HL-60/S4 treated with phorbol 12-myristate 13-acetate at 8.2 ng/mL for 4 days and 3 days (cell line): ENCODE data around the gene CD160.
"Not testable (repeated sequence)": the region's sequence is repeated elsewhere in the genome, so short reads cannot be mapped to it uniquely, and the experiment has no call there.

Source experiments
- in situ Hi-C: fragments of 300-500 bp; cut with MboI; formaldehyde crosslinking; loops from 2 replicates; pipeline ENCODE4 v1.15.0; 2022; ENCODE audit warnings: low sequenced_read_pairs

CD160 gene

GRCh38 chr1:145758116-145758515, 38.8 kb downstream of the CD160 start:
- in situ Hi-C loops = no loop called here

DNA sequence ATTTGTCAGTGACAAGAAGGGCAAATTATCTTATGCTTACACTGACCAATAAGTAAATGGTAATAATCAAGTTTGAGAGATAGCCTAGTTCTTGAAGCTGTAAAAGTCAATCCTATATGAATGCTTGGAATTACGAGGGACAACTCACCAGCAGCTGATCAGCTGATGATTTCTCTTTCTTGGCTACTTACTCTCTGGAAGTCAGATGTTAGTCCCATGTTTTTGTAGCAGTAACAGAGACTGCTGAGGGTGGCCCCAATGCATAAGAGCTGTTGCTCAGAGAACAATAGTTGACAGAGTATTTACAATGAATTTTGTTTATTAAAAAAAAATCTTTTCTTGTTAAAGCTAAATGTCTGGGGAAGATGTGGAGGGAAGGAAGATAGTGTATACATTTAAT, 39.3 kb downstream of the CD160 start:
- in situ Hi-C loops = no loop called here

GRCh38 chr1:145759721-145760120, 40.4 kb downstream of the CD160 start:
- in situ Hi-C loops = no loop called here

DNA sequence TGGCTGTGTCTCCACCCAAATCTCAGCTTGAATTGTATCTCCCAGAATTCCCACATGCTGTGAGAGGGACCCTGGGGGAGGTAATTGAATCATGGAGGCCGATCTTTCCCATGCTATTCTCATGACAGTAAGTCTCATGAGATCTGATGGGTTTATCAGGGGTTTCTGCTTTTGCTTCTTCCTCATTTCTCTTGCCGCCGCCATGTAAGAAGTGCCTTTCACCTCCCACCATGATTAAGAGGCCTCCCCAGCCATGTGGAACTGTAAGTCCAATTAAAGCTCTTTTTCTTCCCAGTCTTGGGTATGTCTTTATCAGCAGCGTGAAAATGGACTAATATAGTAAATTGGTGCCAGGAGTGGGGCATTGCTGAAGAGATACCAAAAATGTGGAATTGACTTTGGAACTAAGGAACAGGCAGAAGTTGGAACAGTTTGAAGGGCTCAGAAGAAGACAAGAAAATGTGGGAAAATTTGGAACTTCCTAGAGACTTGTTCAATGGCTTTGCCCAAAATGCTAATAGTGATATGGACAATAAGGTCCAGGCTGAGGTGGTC, 41.2 kb downstream of the CD160 start:
- in situ Hi-C loops = not testable (repeated sequence)

- in situ Hi-C loops = not testable (repeated sequence)
These were observed 42.2 kb downstream of the CD160 start for GRCh38 chr1:145761498-145761897.

- in situ Hi-C loops = not testable (repeated sequence)
These were observed 42.7 kb downstream of the CD160 start for GRCh38 chr1:145762001-145762400.

DNA sequence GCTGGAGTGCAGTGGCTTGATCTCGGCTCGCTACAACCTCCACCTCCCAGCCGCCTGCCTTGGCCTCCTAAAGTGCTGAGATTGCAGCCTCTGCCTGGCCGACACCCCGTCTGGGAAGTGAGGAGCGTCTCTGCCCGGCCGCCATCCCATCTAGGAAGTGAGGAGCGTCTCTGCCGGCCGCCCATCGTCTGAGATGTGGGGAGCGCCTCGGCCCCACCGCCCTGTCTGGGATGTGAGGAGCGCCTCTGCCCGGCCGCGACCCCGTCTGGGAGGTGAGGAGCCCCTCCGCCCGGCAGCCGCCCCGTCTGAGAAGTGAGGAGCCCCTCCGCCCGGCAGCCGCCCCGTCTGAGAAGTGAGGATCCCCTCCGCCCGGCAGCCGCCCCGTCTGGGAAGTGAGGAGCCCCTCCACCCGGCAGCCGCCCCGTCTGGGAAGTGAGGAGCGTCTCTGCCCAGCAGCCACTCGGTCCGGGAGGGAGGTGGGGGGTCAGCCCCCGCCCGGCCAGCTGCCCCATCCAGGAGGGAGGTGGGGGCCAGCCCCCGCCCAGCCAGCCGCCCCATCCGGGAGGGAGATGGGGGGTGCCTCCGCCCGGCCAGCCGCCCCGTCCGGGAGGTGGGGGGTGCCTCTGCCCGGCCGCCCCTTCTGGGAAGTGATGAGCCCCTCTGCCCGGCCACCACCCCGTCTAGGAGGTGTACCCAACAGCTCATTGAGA, 45.1 kb downstream of the CD160 start:
- in situ Hi-C loops = not testable (repeated sequence)

DNA sequence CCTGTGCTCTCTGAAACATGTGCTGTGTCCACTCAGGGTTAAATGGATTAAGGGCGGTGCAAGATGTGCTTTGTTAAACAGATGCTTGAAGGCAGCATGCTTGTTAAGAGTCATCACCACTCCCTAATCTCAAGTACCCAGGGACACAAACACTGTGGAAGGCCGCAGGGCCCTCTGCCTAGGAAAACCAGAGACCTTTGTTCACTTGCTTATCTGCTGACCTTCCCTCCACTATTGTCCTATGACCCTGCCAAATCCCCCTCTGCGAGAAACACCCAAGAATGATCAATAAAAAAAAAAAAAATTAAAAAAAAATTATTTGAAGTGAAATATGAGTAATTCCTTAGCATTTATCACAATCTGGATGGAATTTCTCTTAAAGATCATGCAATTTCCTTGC, 45.8 kb downstream of the CD160 start:
- in situ Hi-C loops = not testable (repeated sequence)

DNA sequence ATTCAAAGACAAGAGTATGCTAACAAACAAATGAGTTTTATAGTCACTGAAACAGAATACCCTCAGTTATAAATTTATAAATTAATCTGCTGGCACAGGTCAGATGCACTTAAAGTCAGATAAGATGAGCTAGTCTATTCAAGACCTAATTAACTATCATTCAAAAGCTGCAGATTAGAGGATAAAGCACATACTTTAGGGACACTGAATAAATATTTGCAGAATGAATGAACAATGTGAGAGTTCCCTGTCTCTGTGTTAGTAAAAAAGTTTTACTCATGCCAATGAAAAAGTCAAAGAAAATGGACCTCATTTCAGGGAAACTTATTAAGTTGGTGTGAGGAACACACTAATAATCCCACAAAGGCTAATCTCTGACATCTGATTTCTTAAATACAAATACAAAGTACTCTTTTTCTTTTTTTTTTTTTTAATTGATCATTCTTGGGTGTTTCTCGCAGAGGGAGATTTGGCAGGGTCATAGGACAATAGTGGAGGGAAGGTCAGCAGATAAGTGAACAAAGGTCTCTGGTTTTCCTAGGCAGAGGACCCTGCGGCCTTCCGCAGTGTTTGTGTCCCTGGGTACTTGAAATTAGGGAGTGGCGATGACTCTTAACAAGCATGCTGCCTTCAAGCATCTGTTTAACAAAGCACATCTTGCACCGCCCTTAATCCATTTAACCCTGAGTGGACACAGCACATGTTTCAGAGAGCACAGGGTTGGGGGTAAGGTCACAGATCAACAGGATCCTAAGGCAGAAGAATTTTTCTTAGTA, 46.5 kb downstream of the CD160 start:
- in situ Hi-C loops = not testable (repeated sequence)

GRCh38 chr1:145766926-145767325, 47.6 kb downstream of the CD160 start:
- in situ Hi-C loops = not testable (repeated sequence)

DNA sequence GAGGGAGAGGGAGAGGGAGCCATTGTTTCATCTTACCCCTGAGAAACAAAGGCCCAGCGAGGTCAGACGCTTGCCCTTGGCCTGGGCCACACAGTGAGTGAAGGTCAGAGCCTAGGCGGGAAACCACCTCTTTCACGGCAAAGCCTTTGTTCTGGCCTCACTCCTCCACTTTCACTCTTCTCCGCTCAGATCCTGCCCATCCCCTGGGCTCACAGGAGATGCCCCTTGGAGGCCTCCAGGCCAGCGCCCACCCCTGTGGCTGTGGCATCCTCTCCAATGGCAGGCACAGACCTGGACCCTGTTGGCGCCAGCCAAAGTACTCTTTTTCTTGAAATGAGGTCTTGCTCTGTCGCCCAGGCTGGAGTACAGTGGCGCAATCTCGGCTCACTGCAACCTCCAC, 48.7 kb downstream of the CD160 start:
- in situ Hi-C loops = not testable (repeated sequence)

DNA sequence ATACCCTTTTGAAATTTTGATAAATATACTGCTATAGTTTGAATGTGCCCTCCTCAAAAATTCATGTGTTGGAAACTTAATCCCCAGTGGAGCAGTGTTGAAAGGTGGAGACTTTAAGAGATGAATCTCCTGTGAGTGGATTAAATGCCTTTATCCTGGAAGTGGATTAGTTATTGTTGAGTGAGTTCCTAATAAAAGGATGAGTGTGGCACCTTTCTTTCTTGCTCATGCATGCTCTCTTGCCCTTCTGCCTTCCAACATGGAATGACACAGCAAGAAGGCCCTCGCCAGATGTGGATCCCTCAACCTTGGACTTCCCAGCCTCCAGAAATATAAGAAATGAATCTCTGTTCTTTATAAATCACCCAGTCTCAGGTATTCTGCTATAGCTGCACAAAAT, 51.8 kb downstream of the CD160 start:
- in situ Hi-C loops = no loop called here

GRCh38 chr1:145773423-145773822, 54.1 kb downstream of the CD160 start:
- in situ Hi-C loops = no loop called here

DNA sequence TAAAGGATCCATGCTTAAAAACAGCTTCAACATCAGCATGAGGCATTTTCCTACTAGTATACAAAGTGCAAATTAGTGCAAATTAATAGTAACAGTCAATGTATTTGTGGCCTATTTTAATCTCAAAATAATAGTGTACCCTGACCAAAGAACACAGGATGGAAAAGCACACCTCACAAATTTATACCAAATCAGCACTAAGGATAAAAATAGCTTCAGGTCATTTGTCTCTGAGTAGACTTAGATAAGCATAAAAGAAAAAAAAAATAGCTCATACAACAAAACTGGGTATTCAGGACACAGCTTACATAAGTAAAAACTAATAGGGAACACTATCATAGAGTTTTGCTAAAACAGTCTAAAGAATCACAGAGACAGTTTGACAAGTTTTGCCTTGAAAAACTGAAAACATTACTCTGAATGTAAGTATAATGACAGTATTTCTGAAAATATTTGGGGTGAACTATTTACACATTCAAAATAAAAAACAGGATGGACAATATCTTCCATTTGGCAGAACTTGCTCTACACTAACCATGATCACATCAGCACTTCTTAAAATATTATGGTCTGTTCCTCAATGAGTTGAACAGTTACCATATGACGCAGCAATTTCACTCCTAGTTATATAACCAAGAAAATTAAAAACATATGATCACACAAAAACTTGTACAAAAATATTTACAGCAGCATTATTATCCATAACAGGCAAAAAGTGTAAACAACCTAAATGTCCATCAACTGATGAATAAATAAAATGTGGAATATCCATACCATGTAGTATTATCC, 58.3 kb downstream of the CD160 start:
- in situ Hi-C loops = no loop called here

GRCh38 chr1:145778146-145778540, 58.8 kb downstream of the CD160 start:
- in situ Hi-C loops = no loop called here

GRCh38 chr1:145782272-145783099, 63.2 kb downstream of the CD160 start:
- in situ Hi-C loops = no loop called here

GRCh38 chr1:145784409-145784808, 65.1 kb downstream of the CD160 start:
- in situ Hi-C loops = no loop called here

GRCh38 chr1:145785547-145785946, 66.2 kb downstream of the CD160 start:
- in situ Hi-C loops = no loop called here

DNA sequence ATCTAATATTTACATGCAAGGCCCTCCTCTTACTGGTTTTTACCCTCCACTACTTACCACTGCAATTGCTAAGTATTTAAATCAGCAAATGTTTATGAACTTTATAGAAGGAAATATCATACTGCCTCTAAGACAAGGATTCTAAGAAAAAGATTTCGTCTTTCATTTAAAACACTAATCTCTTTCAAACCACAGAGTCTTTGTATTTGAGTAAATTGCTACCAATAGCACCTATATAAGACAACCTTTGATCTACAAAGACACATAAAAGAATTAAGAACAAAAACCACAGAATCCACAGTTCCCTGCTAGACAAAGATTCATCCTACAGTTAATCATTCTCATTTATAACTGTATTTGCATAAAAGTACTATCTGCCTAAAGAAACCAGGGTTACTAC, 67.0 kb downstream of the CD160 start:
- in situ Hi-C loops = no loop called here

- in situ Hi-C loops = no loop called here
These were observed 69.3 kb downstream of the CD160 start for GRCh38 chr1:145788580-145788979.
